ENCODE results near the gene SPATC1L. TPM values are rescaled to one million over a fixed set of nuclear protein-coding genes. Genes with fewer than 3 reads are reported as not detected.
"Not testable (repeated sequence)": the region's sequence is repeated elsewhere in the genome, so short reads cannot be mapped to it uniquely, and the experiment has no call there.

SPATC1L gene
- total RNA-seq, 1 experiment from 2014 or later = 11.3 TPM

DNA sequence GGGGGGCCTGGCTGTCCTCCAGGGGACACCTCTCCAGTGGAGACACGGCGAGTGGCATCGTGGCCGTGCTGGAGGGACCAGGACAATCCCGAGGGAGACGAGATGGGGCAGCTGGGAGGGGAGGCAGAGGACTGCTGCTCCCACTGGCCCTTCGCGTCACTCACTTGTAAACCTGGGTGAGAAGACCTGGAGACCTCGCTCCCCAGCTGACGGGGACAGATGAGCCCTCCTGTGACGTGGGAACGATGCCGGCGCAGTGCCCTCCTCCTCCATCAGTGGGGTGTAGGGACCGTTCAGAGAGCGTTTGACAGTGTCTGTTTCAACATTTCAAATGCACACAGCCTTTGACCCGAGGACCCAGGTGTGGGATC, 4.6 kb downstream of the SPATC1L start:
- Mint-ChIP-seq H3K4me1 (ENCODE audit: insufficient read depth, unreplicated experiment) (no peaks in the 10 kb centered on the region), H3K4me3 (ENCODE audit: unreplicated experiment) (no peak overlapping the region), H3K36me3 (ENCODE audit: insufficient read depth, unreplicated experiment) (no peaks in the 10 kb centered on the region), H3K27me3 (ENCODE audit: insufficient read depth, unreplicated experiment) (peaks cover 15% of the 10 kb centered on the region), H3K9me3 (ENCODE audit: unreplicated experiment) (peaks cover 14% of the 10 kb centered on the region), H3K27ac (ENCODE audit: low read depth, unreplicated experiment) (no peak overlapping the region)
- no peak for DNase-seq (ENCODE audit: unreplicated experiment)
- CTCF ChIA-PET = no interaction called here
- POLR2A ChIA-PET = interaction anchor here (0.7 kb wide), 1 partner anchor 51 kb away, joined by 3 read pairs; no protein-coding TSS in a partner anchor
- intact Hi-C loops (cut with micrococcal nuclease) = no loop called here
- TF ChIP-seq, protein P1, sequence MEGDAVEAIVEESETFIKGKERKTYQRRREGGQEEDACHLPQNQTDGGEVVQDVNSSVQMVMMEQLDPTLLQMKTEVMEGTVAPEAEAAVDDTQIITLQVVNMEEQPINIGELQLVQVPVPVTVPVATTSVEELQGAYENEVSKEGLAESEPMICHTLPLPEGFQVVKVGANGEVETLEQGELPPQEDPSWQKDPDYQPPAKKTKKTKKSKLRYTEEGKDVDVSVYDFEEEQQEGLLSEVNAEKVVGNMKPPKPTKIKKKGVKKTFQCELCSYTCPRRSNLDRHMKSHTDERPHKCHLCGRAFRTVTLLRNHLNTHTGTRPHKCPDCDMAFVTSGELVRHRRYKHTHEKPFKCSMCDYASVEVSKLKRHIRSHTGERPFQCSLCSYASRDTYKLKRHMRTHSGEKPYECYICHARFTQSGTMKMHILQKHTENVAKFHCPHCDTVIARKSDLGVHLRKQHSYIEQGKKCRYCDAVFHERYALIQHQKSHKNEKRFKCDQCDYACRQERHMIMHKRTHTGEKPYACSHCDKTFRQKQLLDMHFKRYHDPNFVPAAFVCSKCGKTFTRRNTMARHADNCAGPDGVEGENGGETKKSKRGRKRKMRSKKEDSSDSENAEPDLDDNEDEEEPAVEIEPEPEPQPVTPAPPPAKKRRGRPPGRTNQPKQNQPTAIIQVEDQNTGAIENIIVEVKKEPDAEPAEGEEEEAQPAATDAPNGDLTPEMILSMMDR (IDR thresholded peaks at IDR 0.05; ENCODE audit: unreplicated experiment) = no peak
- BruUV-seq (replicated peaks) = no TSS peak

- H3K36me3 Mint-ChIP-seq (ENCODE audit: insufficient read depth, unreplicated experiment) = no peaks in the 10 kb centered on the region
- H3K27ac Mint-ChIP-seq (ENCODE audit: low read depth, unreplicated experiment) = no peak overlapping the region
- ChIA-PET POLR2A (no interaction called here), CTCF (interaction anchor here (0.7 kb wide), 1 partner anchor 220 kb away, joined by 4 read pairs; no protein-coding TSS in a partner anchor)
- H3K4me3 Mint-ChIP-seq (ENCODE audit: unreplicated experiment) = no peak overlapping the region
- no peak for DNase-seq (ENCODE audit: unreplicated experiment)
- TF ChIP-seq, protein P1 (IDR thresholded peaks at IDR 0.05; ENCODE audit: unreplicated experiment) = no peak
- BruUV-seq (replicated peaks) = no TSS peak
- H3K9me3 Mint-ChIP-seq (ENCODE audit: unreplicated experiment) = peaks cover 19% of the 10 kb centered on the region
- no peaks in the 10 kb centered on the region for H3K4me1 Mint-ChIP-seq (ENCODE audit: insufficient read depth, unreplicated experiment)
- intact Hi-C loops (cut with micrococcal nuclease) = no loop called here
- peaks cover 21% of the 10 kb centered on the region for H3K27me3 Mint-ChIP-seq (ENCODE audit: insufficient read depth, unreplicated experiment)
Observed at GRCh38 chr21:46178961-46179360, 5.3 kb downstream of the SPATC1L start.

DNA sequence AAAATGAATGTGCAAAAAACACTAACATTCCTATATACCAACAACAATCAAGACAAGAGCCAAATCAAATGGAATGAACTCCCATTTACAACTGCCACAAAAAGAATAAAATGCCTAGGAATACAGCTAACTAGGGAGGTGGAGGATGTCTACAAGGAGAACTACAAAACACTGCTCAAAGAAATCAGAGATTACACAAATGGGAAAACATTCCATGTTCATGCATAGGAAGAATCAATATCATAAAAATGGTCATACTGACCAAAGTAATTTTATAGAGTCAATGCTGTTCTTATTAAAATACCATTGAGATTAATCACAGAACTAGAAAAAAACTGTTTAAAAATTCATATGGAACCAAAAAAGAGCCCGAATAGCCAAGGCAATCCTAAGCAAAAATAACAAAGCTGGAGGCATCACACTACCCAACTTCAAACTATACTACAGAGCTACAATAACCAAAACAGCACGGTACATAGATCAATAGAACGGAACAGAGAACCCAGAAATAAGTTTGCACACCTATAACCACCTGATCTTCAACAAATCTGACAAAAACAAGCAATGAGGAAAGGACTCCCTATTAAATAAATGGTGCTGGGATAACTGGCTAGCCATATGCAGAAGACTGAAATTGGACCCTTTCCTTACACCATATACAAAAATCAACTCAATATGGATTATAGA, 7.7 kb downstream of the SPATC1L start:
- intact Hi-C loops (cut with micrococcal nuclease); H3K27ac Mint-ChIP-seq (ENCODE audit: low read depth, unreplicated experiment); CTCF ChIA-PET; H3K36me3 Mint-ChIP-seq (ENCODE audit: insufficient read depth, unreplicated experiment); H3K4me3 Mint-ChIP-seq (ENCODE audit: unreplicated experiment); H3K4me1 Mint-ChIP-seq (ENCODE audit: insufficient read depth, unreplicated experiment); BruUV-seq (replicated peaks); DNase-seq (ENCODE audit: unreplicated experiment): not testable (repeated sequence)
- peaks cover 19% of the 10 kb centered on the region for H3K9me3 Mint-ChIP-seq (ENCODE audit: unreplicated experiment)
- POLR2A ChIA-PET = interaction anchor here (0.6 kb wide), 1 partner anchor 324 kb away, joined by 3 read pairs; no protein-coding TSS in a partner anchor
- H3K27me3 Mint-ChIP-seq (ENCODE audit: insufficient read depth, unreplicated experiment) = peaks cover 21% of the 10 kb centered on the region

DNA sequence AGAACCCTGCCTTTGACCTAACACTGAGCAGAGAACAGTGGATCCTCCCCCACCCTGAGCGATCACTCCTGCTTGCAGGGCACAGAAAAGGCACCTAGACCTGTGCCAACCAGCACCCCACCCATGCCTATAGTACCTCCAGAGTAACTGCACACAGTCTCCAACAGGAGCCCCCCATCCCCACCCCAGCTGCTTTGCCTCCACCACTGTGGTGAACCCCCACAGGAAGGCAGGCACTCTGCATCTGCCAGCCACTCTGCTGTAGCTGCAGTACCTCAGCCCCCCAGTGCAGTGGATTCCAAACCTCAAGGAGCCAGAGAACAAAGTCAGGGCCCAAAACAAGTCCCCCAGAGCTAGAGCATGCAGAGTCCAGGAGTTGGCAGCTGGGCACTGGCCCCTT, 10.7 kb downstream of the SPATC1L start:
- no peaks in the 10 kb centered on the region for H3K4me1 Mint-ChIP-seq (ENCODE audit: insufficient read depth, unreplicated experiment)
- intact Hi-C loops (cut with micrococcal nuclease) = no loop called here
- POLR2A ChIA-PET = interaction anchor here (0.7 kb wide), 1 partner anchor 30 kb away, joined by 3 read pairs; no protein-coding TSS in a partner anchor
- H3K9me3 Mint-ChIP-seq (ENCODE audit: unreplicated experiment) = peaks cover 19% of the 10 kb centered on the region
- no TSS peak for BruUV-seq (replicated peaks)
- no peak for DNase-seq (ENCODE audit: unreplicated experiment)
- TF ChIP-seq, protein P1 (IDR thresholded peaks at IDR 0.05; ENCODE audit: unreplicated experiment) = no peak
- H3K36me3 Mint-ChIP-seq (ENCODE audit: insufficient read depth, unreplicated experiment) = no peaks in the 10 kb centered on the region
- CTCF ChIA-PET = no interaction called here
- peaks cover 21% of the 10 kb centered on the region for H3K27me3 Mint-ChIP-seq (ENCODE audit: insufficient read depth, unreplicated experiment)
- H3K4me3 Mint-ChIP-seq (ENCODE audit: unreplicated experiment) = no peak overlapping the region
- no peak overlapping the region for H3K27ac Mint-ChIP-seq (ENCODE audit: low read depth, unreplicated experiment)
